Stimulated activated CD8-positive, alpha-beta memory T cell treated with anti-CD3 and anti-CD28 coated beads, Interleukin-2, amount 100 ng/mL, for 1 hour (primary cell): ENCODE results near the gene STH.
"Not testable (repeated sequence)": the region's sequence is repeated elsewhere in the genome, so short reads cannot be mapped to it uniquely, and the experiment has no call there.

ENCODE experiments used
- DNase-seq, 2 donors: peaks; one replicate each; pipeline ENCODE4 v3.0.0-alpha.2; 2020; ENCODE audit warnings: low read depth in 2 of 2

STH gene

GRCh38 chr17:45998987-45999899 is at the start of gene STH:
STH (plus strand) TSS chr17:45999250; CDS start chr17:45999280, 30 bp downstream.
- no peak for DNase-seq

GRCh38 chr17:45949755-45950320 is 49.2 kb upstream of the STH start:
- DNase-seq = no peak

GRCh38 chr17:45950888-45951287 is 48.2 kb upstream of the STH start:
- DNase-seq = no peak

GRCh38 chr17:45951403-45951802 is 47.6 kb upstream of the STH start:
- DNase-seq = no peak

GRCh38 chr17:45951941-45952340 is 47.1 kb upstream of the STH start:
- DNase-seq = no peak

GRCh38 chr17:45952814-45953320 is 46.2 kb upstream of the STH start:
- DNase-seq = no peak

- DNase-seq = no peak
These were observed 45.5 kb upstream of the STH start for GRCh38 chr17:45953561-45953960.

GRCh38 chr17:45954914-45955313 is 44.1 kb upstream of the STH start:
- DNase-seq = no peak

- DNase-seq = no peak
These were observed 43.7 kb upstream of the STH start for GRCh38 chr17:45955326-45955725.

- no peak for DNase-seq
These were observed 43.0 kb upstream of the STH start for GRCh38 chr17:45956090-45956489.

- DNase-seq = not testable (repeated sequence)
These were observed 42.3 kb upstream of the STH start for GRCh38 chr17:45956746-45957145.

GRCh38 chr17:45958307-45958706 is 40.7 kb upstream of the STH start:
- DNase-seq = no peak

GRCh38 chr17:45958994-45959665 is 39.9 kb upstream of the STH start:
- no peak for DNase-seq

- no peak for DNase-seq
These were observed 38.7 kb upstream of the STH start for GRCh38 chr17:45960311-45960710.

- DNase-seq = no peak
These were observed 37.8 kb upstream of the STH start for GRCh38 chr17:45961206-45961605.

GRCh38 chr17:45962221-45962972 is 36.7 kb upstream of the STH start:
- DNase-seq = no peak

- no peak for DNase-seq
These were observed 35.8 kb upstream of the STH start for GRCh38 chr17:45963283-45963682.

GRCh38 chr17:45963889-45964288 is 35.2 kb upstream of the STH start:
- DNase-seq = no peak

- DNase-seq = no peak
These were observed 34.4 kb upstream of the STH start for GRCh38 chr17:45964634-45965033.

- no peak for DNase-seq
These were observed 33.2 kb upstream of the STH start for GRCh38 chr17:45965812-45966211.

GRCh38 chr17:45966606-45967280 is 32.3 kb upstream of the STH start:
- no peak for DNase-seq
